GM18508 (cell line): ENCODE results near the gene DRC7.

Experiments
- ATAC-seq: cut with Tn5 transposase; IDR thresholded peaks from one replicate; pipeline ENCODE4 v1.9.1; 2021; ENCODE audit warnings: moderate number of reproducible peaks; ENCODE audit not compliant: insufficient read depth, unreplicated experiment

DRC7 gene

DNA sequence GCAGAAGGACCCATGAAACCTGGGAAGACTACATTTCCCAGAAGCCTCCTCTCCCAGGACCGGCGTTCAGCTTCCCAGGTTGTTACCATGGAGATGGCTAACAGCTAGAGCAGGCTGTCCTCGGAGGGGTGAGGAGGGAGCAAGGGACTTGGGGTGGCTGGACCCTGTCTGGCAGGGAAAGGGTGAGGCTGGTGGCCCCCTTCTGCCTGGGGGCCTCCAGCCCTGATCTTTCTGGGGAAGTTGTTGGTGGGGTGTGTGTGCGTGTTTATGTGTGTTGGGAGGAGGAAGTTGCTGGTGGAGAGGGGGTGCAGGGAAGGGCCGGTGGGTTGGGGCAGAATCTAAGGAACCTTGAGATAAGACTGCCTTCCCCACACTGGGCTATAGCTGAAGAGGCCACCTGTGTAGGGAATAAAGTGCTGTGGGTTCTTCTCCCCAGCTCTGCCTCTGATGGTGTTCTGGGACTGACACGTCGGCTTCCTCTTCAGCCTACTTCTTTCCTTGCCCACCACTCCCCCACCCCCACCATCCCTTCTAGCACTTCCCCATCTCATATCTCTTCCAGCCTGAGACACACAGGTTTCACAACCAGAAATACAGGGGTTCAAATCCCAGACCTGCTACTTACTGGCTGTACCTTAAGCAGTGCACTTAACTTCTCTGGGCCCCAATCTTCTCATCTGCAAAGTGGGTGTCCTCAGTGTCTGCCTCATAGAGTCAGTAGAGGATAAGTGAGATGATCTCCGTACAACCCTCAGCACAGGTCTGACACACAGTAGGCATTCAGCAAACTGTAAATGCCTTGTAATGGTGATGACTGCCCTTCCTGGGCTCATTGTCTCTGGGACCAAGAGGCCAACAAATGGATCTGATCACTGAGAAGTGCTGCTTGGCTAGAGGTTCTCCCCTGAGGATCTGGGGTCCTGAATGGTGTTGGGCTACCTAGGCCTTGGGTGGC, at the start of gene DRC7:
DRC7 (plus strand) TSS at position 82 of the 955 bp plus-strand sequence. CDS start 3,144 bp downstream, outside the sequence.
- ATAC-seq, result no peak

DNA sequence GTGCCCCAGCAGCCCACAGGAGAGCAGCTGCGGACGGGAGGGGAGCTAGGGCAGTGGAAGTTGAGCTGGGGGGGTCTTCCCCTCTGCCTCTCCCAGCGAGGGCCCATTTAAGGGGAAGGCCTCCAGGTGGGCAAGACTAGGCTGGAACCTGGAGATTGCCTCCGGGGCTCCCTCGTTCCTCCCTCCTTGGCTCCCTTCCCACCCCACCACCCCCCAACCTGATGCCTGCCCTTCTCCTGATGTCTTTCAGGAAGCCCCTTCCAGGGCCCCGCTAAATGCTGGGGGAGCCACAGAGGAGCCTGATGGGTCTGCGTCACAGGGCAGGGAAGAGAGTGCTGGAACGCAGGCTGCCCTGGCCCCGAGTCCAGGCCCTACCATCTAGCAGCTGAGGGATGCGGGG, 49.4 kb upstream of the DRC7 start:
- ATAC-seq, result no peak

DNA sequence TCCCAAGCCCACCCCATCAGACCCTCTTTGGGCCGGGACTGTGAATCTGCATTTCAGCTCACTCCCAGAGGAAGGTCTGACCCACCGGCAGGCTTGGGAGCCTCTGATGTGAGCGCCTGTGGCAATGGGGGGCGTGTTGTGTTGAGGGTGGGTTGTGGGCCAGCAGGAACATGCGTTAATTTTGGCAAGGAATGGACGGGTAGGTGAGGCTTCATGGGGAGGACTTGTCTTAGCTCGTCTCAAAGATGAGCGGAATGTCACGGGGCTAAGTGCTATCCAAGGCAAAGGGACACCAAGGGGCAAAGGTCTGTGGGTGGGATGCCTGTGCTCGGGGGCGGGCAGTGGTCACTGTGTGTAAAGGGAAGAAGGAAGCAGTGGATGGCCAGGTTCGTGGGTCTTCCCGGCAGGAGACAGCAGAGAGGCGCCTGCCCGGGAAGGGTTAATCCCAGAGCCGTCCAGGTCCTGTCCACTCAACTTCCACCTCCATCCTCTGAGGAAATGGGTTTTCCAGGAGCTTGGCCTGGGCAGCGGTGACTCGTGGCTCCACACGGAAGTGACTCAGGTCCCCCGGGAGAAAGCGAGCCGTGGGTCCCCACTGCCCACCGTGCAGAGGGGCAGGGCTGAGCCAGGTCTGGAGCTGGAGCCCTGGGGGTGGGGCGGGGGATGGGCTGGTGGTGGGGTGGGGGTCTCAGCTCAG, 48.8 kb upstream of the DRC7 start:
- ATAC-seq, result no peak

- ATAC-seq, result no peak
Measured at GRCh38 chr16:57646388-57647039, 48.1 kb upstream of the DRC7 start.

DNA sequence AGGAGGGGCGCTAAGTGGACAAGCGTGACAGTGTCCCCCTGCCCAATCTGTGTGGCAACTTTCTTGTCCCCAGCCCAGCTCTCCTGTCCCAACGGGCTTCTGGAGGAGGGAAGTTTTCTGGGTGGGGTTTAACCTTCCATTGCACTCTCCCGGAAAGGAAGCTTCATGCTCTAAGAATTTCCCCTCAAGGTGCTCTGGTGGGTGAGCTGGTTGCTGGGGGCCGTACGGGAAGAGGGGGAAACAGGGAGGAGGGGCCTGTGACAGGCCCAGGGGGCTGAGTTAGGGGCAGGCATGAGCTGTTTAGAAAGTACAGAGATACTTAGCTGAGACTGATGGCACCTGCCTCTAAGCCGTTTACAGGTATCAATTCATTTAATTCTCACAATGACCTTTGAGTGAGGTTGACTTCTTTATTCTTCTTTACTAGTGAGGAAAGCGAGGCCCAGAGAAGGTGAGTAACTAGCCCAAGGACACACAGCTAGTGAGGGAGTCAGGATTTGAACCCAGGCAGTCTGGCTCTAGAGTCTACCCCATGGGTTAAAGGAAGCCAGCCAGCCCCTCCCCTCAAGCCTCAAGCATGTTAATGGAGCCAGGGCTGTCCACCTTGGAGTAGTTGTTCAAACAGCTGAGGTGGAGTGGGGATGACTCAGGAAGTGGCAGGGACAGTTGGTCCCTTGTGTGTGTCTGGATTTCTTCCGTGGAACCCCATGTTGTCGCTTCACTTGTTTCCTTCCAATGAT, 47.3 kb upstream of the DRC7 start:
- ATAC-seq, result no peak

DNA sequence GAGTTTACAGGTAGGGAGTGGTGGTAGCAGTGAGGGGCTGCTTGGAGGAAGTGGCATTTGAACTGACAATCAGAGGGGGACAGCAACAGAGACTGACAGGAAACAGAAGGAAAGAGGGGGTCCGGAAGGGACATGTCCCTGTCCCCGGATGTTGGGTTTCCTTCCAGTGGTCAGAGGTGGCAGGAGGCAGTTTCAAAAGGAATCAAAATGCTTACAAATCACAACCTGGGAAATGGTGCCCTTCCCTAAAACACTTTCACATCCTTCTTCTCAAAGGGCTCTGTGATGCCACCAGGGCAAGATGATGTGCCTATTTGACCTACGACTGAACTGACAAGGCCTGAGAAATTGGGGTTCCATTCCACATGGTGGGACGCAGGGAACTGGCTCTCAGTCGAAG, 46.5 kb upstream of the DRC7 start:
- ATAC-seq, result no peak

DNA sequence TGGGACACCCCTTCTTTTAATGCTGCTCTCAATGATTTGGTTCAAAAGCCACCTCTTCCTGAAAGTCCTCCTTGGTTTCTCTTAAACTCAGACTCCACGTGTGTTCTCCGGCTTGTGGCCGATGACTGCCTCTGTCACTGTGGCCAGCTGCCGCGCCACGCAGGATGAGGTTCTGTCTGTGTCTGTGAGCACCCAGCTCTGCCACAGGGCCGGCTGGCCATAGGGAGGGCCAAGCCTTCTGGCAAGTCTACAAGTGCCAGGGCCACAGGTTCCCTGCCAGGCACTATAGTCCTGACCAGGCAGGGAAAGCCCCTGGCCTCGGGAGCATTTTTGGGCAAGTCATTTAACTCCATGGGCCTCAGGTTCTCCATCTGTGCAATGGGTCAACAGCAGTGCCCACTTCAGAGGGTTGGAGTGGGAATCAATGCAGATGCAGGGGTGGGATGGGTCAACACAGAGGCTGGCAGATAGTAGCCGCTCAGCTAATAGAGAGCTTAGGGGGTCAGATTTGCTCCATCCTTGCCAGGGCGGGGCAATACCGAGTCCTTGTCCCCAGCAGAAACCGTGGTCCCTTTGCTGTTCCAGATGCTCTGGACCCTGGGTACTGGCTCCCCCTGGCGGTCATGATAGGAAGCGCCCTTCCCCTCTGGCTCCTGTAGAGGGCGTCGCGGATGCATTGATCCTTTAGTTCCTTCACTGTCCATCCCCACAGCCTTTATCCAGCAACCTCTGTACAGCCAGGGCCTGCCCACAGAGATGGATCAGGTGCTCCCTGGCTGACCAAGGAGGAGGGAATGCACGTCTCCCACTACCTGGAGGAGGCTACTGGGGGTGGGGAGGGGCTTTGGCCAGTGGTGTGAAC, 45.8 kb upstream of the DRC7 start:
- no peak for ATAC-seq

DNA sequence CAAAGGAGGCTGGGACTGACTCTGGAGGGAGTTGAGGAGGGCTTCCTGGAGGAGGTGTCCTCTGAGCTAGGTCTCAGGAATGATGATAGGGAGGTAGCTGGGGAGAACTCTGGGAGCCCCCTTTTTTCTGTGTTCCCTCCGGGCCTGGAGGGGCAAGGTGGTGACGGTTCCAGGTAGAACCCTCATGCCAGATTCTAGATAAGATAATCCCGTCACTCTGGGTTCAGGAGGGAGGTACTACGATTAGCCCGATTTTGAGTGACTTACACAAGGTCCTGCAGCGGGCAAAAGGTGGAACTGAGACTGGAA, 45.2 kb upstream of the DRC7 start:
- ATAC-seq, result no peak

DNA sequence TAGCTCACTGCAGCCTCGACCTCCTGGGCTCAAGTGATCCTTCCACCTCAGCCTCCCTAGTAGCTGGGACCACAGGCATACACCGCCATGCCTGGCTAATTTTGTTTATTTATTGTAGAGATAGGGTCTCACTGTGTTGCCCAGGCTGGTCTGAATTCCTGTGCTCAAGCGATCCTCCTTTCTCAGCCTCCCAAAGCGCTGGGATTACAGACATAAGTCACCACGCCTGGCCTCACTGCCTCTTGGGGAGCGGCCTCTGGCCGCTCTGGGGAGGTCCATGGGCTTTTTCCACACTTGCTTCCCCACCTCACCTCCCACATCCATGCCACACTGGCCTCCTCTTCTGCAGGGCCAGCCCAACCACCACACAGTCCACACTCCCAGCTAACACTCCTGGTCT, 44.8 kb upstream of the DRC7 start:
- ATAC-seq, result no peak

- no peak for ATAC-seq
Measured at GRCh38 chr16:57651344-57652333, 43.0 kb upstream of the DRC7 start.

DNA sequence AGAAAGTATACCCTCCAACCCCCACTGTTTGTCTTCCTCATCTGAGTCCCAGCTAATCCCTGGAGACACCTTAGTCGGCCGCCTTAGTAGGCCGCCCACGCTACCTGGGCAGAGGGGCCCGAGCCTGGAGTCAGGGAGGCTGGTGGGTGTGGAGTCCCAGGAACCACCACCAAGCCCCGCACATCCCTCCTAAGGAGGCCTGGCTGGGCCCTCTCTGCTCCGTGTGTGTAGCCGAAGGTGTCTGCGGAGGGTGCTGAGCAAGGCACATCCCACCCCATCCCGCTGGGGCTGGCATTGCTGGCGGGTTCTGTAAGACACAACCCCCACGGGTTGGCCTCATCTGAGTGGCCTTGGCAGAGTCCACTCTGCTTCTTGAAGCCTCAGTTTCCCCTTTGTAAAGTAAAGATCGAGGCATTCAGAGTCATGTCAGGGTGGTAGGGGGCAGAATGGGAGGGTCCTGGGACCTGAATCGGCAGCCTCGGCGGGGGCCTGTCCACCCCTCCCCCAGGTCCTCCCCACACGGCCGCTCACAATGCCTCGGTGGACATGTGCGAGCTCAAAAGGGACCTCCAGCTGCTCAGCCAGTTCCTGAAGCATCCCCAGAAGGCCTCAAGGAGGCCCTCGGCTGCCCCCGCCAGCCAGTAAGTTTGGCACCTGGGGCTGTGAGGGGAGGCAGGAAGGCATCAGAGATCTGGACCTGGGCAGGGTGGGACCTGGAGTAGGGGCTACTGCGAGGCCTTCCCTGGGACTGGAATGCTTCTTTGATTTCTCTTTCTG, 41.7 kb upstream of the DRC7 start:
- no peak for ATAC-seq

GRCh38 chr16:57653936-57654335, 40.7 kb upstream of the DRC7 start:
- ATAC-seq, result no peak

GRCh38 chr16:57656342-57656955, 38.2 kb upstream of the DRC7 start:
- ATAC-seq, result no peak

DNA sequence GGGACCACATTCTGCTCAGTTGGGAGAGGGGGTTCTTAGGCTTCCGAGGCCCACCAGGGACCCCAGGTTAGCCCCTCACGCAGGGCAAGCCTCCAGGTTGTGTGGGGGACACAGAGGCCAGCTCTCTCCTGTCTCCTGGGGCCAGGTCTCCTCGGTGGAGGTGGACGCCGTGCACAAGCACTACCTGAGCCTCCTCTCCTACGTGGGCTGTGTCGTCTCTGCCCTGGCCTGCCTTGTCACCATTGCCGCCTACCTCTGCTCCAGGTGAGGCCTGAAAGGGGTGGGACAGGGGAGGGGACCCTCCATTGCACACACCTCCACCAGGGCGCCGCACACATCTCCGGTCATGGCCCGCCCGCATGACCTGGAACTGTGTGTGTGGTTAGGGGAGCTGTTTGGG, 37.4 kb upstream of the DRC7 start:
- no peak for ATAC-seq

DNA sequence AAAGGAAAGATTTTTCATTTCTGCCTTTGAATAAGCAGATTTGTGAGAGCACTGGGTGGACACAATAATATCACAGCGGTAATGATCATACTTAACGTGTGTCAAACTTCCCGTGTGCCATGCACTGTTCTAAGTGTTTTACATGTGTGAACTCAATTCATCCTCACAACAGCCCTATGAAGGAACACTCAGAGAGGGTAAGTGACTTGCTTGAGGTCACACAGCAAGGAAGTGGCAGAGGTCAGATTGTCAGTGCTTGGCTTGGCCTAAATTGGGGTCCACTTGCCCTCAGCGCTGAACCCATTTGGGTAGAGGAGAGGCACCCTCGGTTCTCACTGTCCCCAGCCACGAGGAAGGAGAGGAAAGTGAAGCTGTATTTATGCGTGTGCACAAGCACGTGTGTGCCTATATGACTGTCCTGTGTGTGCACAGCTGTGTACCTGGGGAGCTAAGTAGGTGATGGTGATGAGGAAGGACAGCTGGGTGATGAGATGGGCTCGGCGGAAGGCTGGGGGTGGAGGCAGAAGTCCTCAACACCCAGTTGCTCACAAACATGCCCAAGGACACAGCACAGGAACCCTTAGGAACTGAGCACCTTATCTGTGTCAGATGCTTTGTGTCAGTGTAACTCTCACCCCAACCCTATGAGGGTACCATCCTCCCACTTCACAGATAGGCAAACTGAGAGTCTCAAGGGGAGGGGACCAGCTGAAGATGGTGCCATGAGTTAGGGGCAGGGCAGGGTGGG, 36.3 kb upstream of the DRC7 start:
- ATAC-seq, result no peak

DNA sequence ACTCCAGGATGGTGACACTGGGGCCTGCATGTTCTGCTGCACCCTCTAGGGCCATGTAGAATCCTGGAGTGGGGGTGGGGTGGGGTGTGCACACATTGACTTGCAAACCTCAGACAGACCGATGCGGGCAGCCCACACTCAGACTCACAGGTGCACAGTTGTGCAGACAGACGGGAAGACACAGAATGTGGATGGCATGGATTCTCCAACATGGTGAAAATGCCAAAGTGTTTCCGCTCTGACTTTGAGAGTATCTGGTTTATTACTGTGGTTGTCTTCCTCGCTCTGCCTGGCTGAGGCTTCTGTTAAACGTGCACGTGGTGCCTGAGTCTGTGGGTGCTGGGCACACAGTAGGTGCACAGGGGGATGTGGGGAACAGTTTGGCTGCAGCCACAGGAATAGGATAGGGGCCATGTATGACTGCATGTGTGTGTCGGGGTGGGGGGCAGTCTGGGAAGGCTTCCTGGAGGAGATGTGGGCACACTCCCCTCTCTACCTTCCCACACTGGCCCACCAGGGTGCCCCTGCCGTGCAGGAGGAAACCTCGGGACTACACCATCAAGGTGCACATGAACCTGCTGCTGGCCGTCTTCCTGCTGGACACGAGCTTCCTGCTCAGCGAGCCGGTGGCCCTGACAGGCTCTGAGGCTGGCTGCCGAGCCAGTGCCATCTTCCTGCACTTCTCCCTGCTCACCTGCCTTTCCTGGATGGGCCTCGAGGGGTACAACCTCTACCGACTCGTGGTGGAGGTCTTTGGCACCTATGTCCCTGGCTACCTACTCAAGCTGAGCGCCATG, 35.5 kb upstream of the DRC7 start:
- ATAC-seq, result no peak
